Esophagus squamous epithelium (tissue), 5 donors: ENCODE results near the gene TBX4. TPM values are rescaled to one million over a fixed set of nuclear protein-coding genes. Genes with fewer than 3 reads are reported as not detected.
"Not testable (repeated sequence)": the region's sequence is repeated elsewhere in the genome, so short reads cannot be mapped to it uniquely, and the experiment has no call there.

Source experiments
- DNase-seq: peaks from one replicate; lab custom pipeline; 2025; lab: John Stamatoyannopoulos, UW
- H3K27ac ChIP-seq, 4 donors: fragments of 200-600 bp; sonication (generic); one replicate each; pipeline ENCODE4 v1.5.1; 2016 to 2019; ENCODE audit warnings: mild to moderate bottlenecking in 1 of 4
- H3K27me3 ChIP-seq, 4 donors: fragments of 200-600 bp; sonication (generic); 1 replicate in 3 of 4; 2 replicates in 1 of 4; pipeline versions ENCODE4 v1.5.1 to v1.6.0; 2017 to 2021; ENCODE audit warnings: antibody characterized with exemption in 1 of 4
- H3K36me3 ChIP-seq, 3 donors: fragments of 200-600 bp; sonication (generic); one replicate each; pipeline ENCODE4 v1.5.1; 2016 to 2019
- H3K4me1 ChIP-seq, 3 donors: fragments of 200-600 bp; sonication (generic); one replicate each; pipeline ENCODE4 v1.5.1; 2017 to 2019
- H3K4me3 ChIP-seq, 4 donors: fragments of 200-600 bp; sonication (generic); 1 replicate in 3 of 4; 2 replicates in 1 of 4; pipeline ENCODE4 v1.5.1; 2016 to 2019; ENCODE audit warnings: mild to moderate bottlenecking in 2 of 4, moderate library complexity in 1 of 4
- H3K9me3 ChIP-seq, 3 donors: fragments of 200-600 bp; sonication (generic); one replicate each; pipeline ENCODE4 v1.5.1; 2016 to 2019
- CTCF ChIP-seq, 6 experiments: fragments of 450-650 bp in 4 of 6; fragments of 200-600 bp in 2 of 6; sonication (generic) in 2 of 6; IDR thresholded peaks; one replicate each; pipeline ENCODE4 v1.5.1; 2016 to 2019; ENCODE audit warnings: antibody characterized with exemption in 6 of 6, mild to moderate bottlenecking in 4 of 6, moderate library complexity in 4 of 6
- POLR2A ChIP-seq, 4 donors: fragments of 450-650 bp; IDR thresholded peaks; one replicate each; pipeline ENCODE4 v1.6.1; 2017; ENCODE audit warnings: antibody characterized with exemption in 4 of 4, mild to moderate bottlenecking in 4 of 4, moderate library complexity in 3 of 4
- WGBS, 2 donors: methylation state at CpG; one replicate each; pipeline ENCODE4 v1.1.5; 2018; 5-methylcytosine and 5-hydroxymethylcytosine counted together
- intact Hi-C: fragments of 100-400 bp; cut with DNase I; formaldehyde crosslinking; loops from one replicate; pipeline ENCODE4 v1.15.0; 2022
- total RNA-seq, 4 donors: library from RNA; depleted of rRNA; stranded (reverse); fragments of >200 nt; gene quantifications; one replicate each; pipeline ENCODE4 v1.1.0, GENCODE V29; 2016
- donor health status: DM: yes; HTN: yes; CAD: no.

The TBX4 gene
- total RNA-seq, 4 donors from 2014 or later = not detected

- no peaks in the 10 kb centered on the region for H3K4me1 ChIP-seq
- H3K27me3 ChIP-seq = peaks cover 0 to 63% (median 1%) of the 10 kb centered on the region in 4 donors
- no peak overlapping the region for H3K4me3 ChIP-seq
- TF ChIP-seq CTCF (IDR thresholded peaks at IDR 0.05) (peak in 1 of 6 experiments; percentile 13), POLR2A (IDR thresholded peaks at IDR 0.05) (no peak)
- H3K9me3 ChIP-seq = no peaks in the 10 kb centered on the region
- intact Hi-C loops = no loop called here
- H3K27ac ChIP-seq = no peak overlapping the region
- 51 to 64% methylated on average over 9 to 11 of the region's 11 CpGs for WGBS, 2 donors
- no peaks in the 10 kb centered on the region for H3K36me3 ChIP-seq
- DNase-seq = no peak
These were observed 26.3 kb upstream of the TBX4 start for GRCh38 chr17:61425682-61426481.

- peaks cover 0 to 55% (median 0%) of the 10 kb centered on the region in 4 donors for H3K27me3 ChIP-seq
- 75 to 84% methylated on average over 10 of the region's 10 CpGs for WGBS, 2 donors
- no peak overlapping the region for H3K27ac ChIP-seq
- TF ChIP-seq POLR2A (IDR thresholded peaks at IDR 0.05) (no peak), CTCF (IDR thresholded peaks at IDR 0.05) (no peak)
- H3K4me3 ChIP-seq = no peak overlapping the region
- intact Hi-C loops = no loop called here
- no peaks in the 10 kb centered on the region for H3K4me1 ChIP-seq
- H3K36me3 ChIP-seq = no peaks in the 10 kb centered on the region
- no peak for DNase-seq
- no peaks in the 10 kb centered on the region for H3K9me3 ChIP-seq
These were observed 25.5 kb upstream of the TBX4 start for GRCh38 chr17:61426482-61427304.

- no peak overlapping the region for H3K27ac ChIP-seq
- H3K4me1 ChIP-seq = no peaks in the 10 kb centered on the region
- H3K4me3 ChIP-seq = no peak overlapping the region
- no peaks in the 10 kb centered on the region for H3K36me3 ChIP-seq
- H3K9me3 ChIP-seq = no peaks in the 10 kb centered on the region
- DNase-seq = no peak
- TF ChIP-seq CTCF (IDR thresholded peaks at IDR 0.05) (no peak), POLR2A (IDR thresholded peaks at IDR 0.05) (no peak)
- intact Hi-C loops = no loop called here
- peaks cover 0 to 46% (median 0%) of the 10 kb centered on the region in 4 donors for H3K27me3 ChIP-seq
These were observed 24.7 kb upstream of the TBX4 start for GRCh38 chr17:61427567-61427966.

GRCh38 chr17:61429274-61429673, 22.9 kb upstream of the TBX4 start:
- Histone ChIP-seq H3K27me3 (peaks cover 0 to 34% (median 0%) of the 10 kb centered on the region in 4 donors), H3K27ac (no peak overlapping the region), H3K9me3 (no peaks in the 10 kb centered on the region), H3K4me1 (no peaks in the 10 kb centered on the region), H3K4me3 (no peak overlapping the region), H3K36me3 (no peaks in the 10 kb centered on the region)
- 56 to 64% methylated on average over 1 of the region's 1 CpG for WGBS, 2 donors
- TF ChIP-seq CTCF (IDR thresholded peaks at IDR 0.05) (no peak), POLR2A (IDR thresholded peaks at IDR 0.05) (no peak)
- no peak for DNase-seq
- intact Hi-C loops = no loop called here

GRCh38 chr17:61429831-61430230, 22.4 kb upstream of the TBX4 start:
- WGBS, 2 donors = 87 to 89% methylated on average over 6 of the region's 6 CpGs
- H3K4me3 ChIP-seq, intact Hi-C loops, H3K27ac ChIP-seq, H3K9me3 ChIP-seq, H3K4me1 ChIP-seq, DNase-seq, H3K36me3 ChIP-seq: not testable (repeated sequence)
- H3K27me3 ChIP-seq = peaks cover 0 to 29% (median 0%) of the 10 kb centered on the region in 4 donors
